ENCODE data around the gene NGFR.

Gene NGFR

GRCh38 chr17:49469831-49470810, 25.0 kb upstream of the NGFR start:
- no peak for DNase-seq

DNA sequence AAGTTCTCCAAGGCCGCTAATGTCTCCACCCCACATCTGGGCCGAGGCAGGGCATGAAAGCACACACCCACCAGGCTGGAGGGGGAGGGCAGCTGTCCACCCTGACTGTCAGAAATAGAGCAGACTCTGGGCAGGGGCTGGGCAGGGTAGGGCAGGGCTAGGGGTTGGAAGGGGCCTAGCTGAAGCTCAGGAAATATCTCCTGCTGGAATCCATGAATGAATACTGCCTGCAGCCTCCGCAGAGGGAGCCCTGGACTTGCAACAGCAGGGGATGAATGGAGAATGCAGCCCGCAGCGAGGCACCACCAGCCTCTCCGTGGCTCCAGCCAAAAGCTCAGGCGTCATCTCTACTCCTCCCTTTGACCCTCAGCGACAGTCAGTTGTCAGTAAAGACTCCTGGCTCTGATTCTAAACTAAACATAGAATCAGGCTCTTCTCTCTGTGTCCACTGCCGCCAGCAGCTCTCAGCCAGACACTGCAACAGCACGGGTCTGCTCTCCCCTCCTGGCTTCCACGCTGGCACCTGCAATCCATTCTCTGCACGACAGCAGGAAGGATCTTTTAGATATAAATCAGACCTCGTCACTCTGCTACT, 23.9 kb upstream of the NGFR start:
- DNase-seq, result no peak

DNA sequence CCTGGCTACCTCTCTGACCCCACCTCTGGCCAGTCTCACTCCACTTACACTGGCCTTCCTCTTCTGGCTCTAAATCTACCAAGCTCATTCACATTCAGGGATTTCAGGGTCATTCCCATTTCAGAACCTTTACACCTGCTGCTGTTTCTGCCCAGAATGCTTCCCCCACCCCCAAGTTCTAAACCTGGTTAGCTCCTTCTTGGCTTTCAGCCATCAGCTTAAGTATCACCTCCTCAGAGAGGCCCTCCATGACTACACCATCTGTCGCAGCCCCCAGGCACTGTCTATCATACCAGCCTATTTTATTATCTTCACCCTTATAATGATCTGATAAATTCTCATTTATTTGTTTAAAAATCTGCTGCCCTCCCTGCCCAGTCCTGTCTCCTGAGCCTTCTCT, 23.3 kb upstream of the NGFR start:
- no peak for DNase-seq

- no peak for DNase-seq
Observed at GRCh38 chr17:49472527-49472926, 22.6 kb upstream of the NGFR start.

DNA sequence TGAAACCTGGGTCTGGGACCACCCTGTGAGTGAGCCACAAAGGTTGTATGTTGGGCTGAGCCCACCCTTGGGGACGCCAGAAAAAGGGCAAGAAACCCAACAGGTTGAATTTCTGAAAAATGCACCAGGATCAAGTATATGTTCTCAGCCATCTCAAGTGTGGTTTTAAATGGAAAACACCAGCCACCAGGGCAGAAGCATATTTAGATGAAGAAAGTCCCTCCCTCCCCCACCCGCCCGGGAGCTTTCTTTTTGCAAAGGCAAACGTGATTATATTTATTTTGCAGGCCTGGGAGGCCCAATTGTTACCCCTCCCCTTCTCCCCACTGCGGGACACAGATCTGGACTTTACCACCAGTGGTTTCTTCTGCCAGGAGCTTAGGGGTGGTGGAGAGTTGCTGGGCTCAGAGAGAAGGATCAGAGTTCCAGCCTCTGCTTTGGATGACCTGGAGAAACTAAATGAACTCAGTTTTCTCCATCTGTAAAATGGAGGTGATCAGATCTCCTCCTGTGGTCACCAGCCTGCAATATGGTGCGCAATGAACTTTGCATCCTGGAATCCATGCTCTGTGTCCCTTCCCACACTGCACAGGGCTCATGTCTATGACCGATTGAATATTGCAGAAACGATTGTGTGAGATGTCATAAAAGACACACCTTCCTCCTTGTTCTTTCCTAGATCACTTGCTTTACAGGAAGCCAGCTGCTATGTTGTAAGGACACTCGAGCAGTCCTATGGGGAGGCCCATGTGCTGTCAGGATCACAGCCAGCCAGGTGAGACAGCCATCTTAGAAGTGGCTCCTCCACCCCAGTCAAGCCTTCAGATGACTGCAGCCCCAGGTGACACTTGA, 21.0 kb upstream of the NGFR start:
- no peak for DNase-seq

DNA sequence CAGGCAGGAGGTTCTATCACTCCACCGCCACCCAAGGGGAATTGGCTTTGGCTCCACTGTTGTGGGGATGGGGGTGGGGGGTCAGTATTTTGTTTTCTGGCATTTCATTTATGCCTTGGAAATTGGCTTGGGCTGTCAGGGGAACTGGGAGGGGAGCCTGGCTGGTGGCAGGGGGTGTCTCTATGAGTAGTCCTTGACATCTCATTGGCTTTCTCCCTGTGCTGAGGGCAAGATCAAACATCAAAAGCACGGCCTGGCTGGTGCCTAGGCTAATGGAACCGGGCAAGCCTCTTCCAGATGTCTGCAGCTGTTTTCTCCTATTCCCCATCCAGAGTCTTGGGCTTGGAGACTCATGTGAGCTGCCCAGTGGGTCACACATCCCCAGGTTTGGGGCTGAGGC, 17.4 kb upstream of the NGFR start:
- DNase-seq, result no peak

GRCh38 chr17:49480836-49481615, 14.1 kb upstream of the NGFR start:
- DNase-seq, result no peak

GRCh38 chr17:49482144-49482817, 12.8 kb upstream of the NGFR start:
- DNase-seq, result peak; percentile 39 to 50

- DNase-seq, result peak in 1 of 2 experiments; percentile 23
Observed at GRCh38 chr17:49483599-49484509, 11.2 kb upstream of the NGFR start.

DNA sequence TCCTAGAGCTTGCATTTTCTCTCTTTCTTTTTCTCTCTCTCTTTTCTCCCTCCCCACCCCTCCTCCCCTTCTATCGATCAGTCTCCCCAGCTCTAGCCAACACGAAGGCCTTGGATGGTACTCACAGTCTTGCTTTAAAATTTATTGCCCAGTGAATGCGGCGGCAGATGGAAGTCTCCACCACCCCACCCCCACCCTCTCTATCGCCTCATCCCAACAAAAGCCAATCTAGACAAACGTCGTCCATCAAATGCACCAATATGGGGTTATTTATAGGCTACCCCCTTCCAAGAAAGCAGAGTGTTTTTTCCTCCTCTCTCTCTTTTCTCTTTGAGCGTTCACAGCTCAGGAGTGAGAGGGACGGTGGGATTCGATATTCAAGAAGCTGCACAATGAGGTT, 10.5 kb upstream of the NGFR start:
- DNase-seq, result no peak

- peak; percentile 75 to 80 for DNase-seq
Observed at GRCh38 chr17:49486012-49486641, 9.0 kb upstream of the NGFR start.

- DNase-seq, result no peak
Observed at GRCh38 chr17:49487183-49487582, 7.9 kb upstream of the NGFR start.

DNA sequence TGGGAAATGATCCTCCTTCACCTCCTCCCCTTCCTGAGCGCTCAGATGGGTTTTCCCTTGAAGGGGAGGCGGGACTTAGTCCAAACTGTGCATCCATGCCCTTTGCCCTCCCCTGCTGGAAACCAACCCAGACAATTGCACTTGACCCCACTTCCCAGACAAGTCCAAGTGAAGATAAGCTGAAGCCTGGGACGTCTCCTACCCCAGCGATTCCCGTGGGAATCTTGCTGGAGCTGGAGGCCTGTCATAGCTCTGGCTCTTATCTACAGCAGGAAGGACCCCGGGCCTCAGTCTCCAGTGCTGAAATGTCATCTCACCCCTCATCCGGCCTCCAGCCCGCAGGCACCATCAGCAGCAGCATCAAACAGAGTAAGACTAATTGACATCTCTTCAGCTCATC, 6.5 kb upstream of the NGFR start:
- DNase-seq, result no peak

DNA sequence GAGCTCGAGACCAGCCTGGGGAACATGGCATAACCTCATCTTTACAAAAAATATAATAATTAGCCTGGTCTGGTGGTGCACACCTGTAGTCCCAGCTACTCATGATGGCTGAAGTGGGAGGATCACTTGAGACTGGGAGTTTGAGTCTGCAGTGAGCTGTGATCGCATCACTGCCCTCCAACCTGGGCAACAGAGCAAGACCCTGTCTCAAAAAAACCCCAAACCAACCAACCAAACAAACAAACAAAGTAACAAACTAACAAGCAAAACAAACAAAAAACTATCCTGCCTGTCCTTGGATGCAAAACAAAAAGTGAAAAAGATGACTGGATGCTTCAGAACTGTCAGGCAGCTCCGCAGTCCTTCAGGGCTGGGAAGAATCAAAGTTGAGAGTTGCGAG, 5.7 kb upstream of the NGFR start:
- DNase-seq, result no peak

DNA sequence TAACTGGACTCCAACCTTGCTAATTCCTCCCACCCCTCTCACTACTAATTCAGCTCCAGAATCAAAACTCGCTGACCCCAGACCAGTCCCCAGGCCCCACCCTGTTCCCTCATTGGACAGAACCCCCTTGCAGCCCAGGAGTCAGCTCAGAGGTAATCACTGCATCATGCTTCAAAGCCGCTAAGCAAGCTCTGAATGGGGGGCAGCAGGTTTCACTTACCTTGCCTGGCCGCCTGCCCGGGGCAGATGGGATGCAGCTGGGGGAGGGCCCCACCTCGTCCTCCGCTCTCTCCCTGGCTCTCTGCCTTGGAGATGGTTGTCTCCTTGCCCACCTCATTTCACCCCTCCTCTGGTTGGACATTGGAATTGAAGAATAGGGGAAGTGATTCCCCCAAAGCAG, 4.8 kb upstream of the NGFR start:
- DNase-seq, result no peak

DNA sequence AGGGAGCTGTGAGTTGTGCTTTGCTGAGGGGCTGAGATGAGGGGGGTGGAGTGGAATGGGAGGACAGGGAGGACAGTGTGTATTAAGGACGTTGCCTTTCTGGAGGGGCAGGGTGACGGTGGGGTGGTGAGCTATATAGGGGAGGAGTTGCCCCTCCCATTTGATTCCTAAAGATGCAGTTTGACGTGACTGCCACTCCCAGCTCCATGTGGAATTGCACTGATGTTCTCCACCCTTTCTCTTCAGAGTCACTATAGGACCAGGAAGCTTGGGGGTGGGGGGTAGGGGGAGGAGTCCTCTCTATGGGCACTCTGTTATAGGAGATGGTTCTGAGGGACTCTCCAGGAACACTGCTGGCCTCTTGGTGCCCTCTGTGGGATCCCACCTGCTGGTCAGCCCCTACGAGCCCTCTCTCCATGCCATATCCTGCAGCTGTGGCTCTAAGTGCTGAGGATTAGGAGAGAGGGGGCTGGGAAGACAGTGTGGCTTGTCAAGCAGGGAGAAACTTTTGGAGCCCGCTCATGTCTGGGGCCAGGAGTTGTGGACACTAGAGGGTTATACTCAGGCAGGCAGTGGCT, 3.8 kb upstream of the NGFR start:
- no peak for DNase-seq

DNA sequence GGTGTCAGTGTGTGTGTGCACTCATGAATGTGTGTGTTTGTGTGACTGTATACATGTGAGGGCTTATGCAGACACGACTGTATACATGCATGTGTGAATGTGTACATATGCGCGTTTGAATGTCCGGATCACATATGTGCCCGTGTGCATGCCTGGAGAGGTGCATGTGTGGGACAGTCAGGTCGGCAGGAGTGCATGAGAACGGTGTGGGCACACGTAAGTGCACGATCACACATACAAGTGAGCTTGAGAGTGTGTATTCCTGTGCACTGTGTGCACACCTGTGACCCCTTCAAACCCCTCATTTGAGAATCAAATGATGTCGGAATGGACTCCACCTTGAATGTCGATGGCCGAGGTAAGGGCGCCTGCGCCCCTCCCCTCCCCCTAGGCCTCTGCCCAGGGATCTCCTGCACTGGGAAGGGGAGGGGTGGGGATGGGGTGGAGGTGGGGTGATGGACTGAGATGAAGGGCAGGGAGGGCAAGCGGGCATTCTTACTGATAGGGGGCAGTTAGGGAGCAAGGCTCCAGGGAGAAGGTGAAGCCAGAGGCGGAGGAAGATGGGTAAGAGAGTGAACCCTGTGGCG, 601 bp upstream of the NGFR start:
- DNase-seq, result no peak

GRCh38 chr17:49495842-49496182, 719 bp downstream of the NGFR start:
- no peak for DNase-seq

- DNase-seq, result peak in 1 of 2 experiments; percentile 15
Observed at GRCh38 chr17:49496183-49496866, 1.2 kb downstream of the NGFR start.

Measured in Kasumi-1 (cell line).